Measurements from ENCODE around the gene FDXACB1.
"Not testable (repeated sequence)": the region's sequence is repeated elsewhere in the genome, so short reads cannot be mapped to it uniquely, and the experiment has no call there.

FDXACB1 gene

GRCh38 chr11:111909378-111909777, 30.4 kb upstream of the FDXACB1 start:
- no peak for DNase-seq (ENCODE audit: low spot score)

GRCh38 chr11:111908639-111909305, 29.8 kb upstream of the FDXACB1 start:
- DNase-seq (ENCODE audit: low spot score) = no peak

- DNase-seq (ENCODE audit: low spot score) = no peak
Observed at GRCh38 chr11:111906680-111907079, 27.7 kb upstream of the FDXACB1 start.

GRCh38 chr11:111905411-111905810, 26.4 kb upstream of the FDXACB1 start:
- DNase-seq (ENCODE audit: low spot score) = no peak

GRCh38 chr11:111886844-111887243, 7.9 kb upstream of the FDXACB1 start:
- DNase-seq (ENCODE audit: low spot score) = no peak

GRCh38 chr11:111886032-111886431, 7.1 kb upstream of the FDXACB1 start:
- DNase-seq (ENCODE audit: low spot score) = no peak

GRCh38 chr11:111885053-111885452, 6.1 kb upstream of the FDXACB1 start:
- not testable (repeated sequence) for DNase-seq (ENCODE audit: low spot score)

- DNase-seq (ENCODE audit: low spot score) = no peak
Observed at GRCh38 chr11:111882202-111882601, 3.2 kb upstream of the FDXACB1 start.

GRCh38 chr11:111879637-111879960, 634 bp upstream of the FDXACB1 start:
- no peak for DNase-seq (ENCODE audit: low spot score)

GRCh38 chr11:111878385-111878848, 548 bp downstream of the FDXACB1 start:
- no peak for DNase-seq (ENCODE audit: low spot score)

- no peak for DNase-seq (ENCODE audit: low spot score)
Observed at GRCh38 chr11:111871693-111872161, 7.2 kb downstream of the FDXACB1 start.

- DNase-seq (ENCODE audit: low spot score) = peak; percentile 96
Observed at GRCh38 chr11:111870886-111871692, 7.9 kb downstream of the FDXACB1 start, which contains the start of gene ALG9. Gene ALG9 (minus strand): TSS chr11:111871581. CDS start chr11:111871482, 99 bp downstream.

GRCh38 chr11:111870522-111870885, 8.5 kb downstream of the FDXACB1 start:
- DNase-seq (ENCODE audit: low spot score) = no peak

GRCh38 chr11:111870113-111870512, 8.9 kb downstream of the FDXACB1 start:
- no peak for DNase-seq (ENCODE audit: low spot score)

- DNase-seq (ENCODE audit: low spot score) = no peak
Observed at GRCh38 chr11:111860257-111860656, 18.7 kb downstream of the FDXACB1 start.

- DNase-seq (ENCODE audit: low spot score) = no peak
Observed at GRCh38 chr11:111855506-111855905, 23.5 kb downstream of the FDXACB1 start.

GRCh38 chr11:111852103-111852502, 26.9 kb downstream of the FDXACB1 start:
- DNase-seq (ENCODE audit: low spot score) = no peak

- DNase-seq (ENCODE audit: low spot score) = no peak
Observed at GRCh38 chr11:111851636-111852035, 27.3 kb downstream of the FDXACB1 start.

GRCh38 chr11:111851067-111851466, 27.9 kb downstream of the FDXACB1 start:
- DNase-seq (ENCODE audit: low spot score) = no peak

- no peak for DNase-seq (ENCODE audit: low spot score)
Observed at GRCh38 chr11:111849631-111850030, 29.3 kb downstream of the FDXACB1 start.

- no peak for DNase-seq (ENCODE audit: low spot score)
Observed at GRCh38 chr11:111846636-111847035, 32.3 kb downstream of the FDXACB1 start.

- no peak for DNase-seq (ENCODE audit: low spot score)
Observed at GRCh38 chr11:111846063-111846462, 32.9 kb downstream of the FDXACB1 start.

- DNase-seq (ENCODE audit: low spot score) = no peak
Observed at GRCh38 chr11:111845276-111846028, 33.5 kb downstream of the FDXACB1 start.

All from CD4-positive, alpha-beta T cell treated with Interleukin-2 at 100 ng/mL for 4 hours (primary cell).